Loucy (cell line): Measurements from ENCODE around the gene TTLL12.

Source experiments
- H2AFZ ChIP-seq: fragments of 200-600 bp; sonication (generic); 2 replicates; pipeline ENCODE4 v1.6.0; 2016; ENCODE audit warnings: antibody characterized with exemption, mild to moderate bottlenecking, low read length, moderate library complexity
- H3F3A ChIP-seq: fragments of 200-600 bp; 2 replicates; pipeline ENCODE4 v1.6.0; 2016; ENCODE audit warnings: antibody characterized with exemption, low read depth, mild to moderate bottlenecking
- H3K27me3 ChIP-seq: fragments of 200-600 bp; sonication (generic); 2 replicates; pipeline ENCODE4 v1.6.1; 2014; ENCODE audit warnings: low read length, mild to moderate bottlenecking; ENCODE audit not compliant: insufficient read depth, poor library complexity, severe bottlenecking
- H3K36me3 ChIP-seq: fragments of 200-600 bp; sonication (generic); 2 replicates; pipeline ENCODE4 v1.6.1; 2016; ENCODE audit warnings: low read length; ENCODE audit not compliant: insufficient read depth
- H3K4me1 ChIP-seq: fragments of 200-600 bp; sonication (generic); 2 replicates; pipeline ENCODE4 v1.5.1; 2014; ENCODE audit warnings: low read length, mild to moderate bottlenecking; ENCODE audit not compliant: insufficient read depth, poor library complexity, severe bottlenecking
- H3K4me2 ChIP-seq: fragments of 200-600 bp; sonication (generic); 2 replicates; pipeline ENCODE4 v1.6.0; 2014; ENCODE audit warnings: antibody characterized with exemption, low read length, low read depth, mild to moderate bottlenecking; ENCODE audit not compliant: poor library complexity, severe bottlenecking
- H3K4me3 ChIP-seq: fragments of 200-600 bp; sonication (generic); 2 replicates; pipeline ENCODE4 v1.5.1; 2014; ENCODE audit warnings: low read length, mild to moderate bottlenecking, mixed read lengths; ENCODE audit not compliant: poor library complexity, severe bottlenecking
- H3K79me2 ChIP-seq: fragments of 200-600 bp; sonication (generic); 2 replicates; pipeline ENCODE4 v1.6.1; 2014; ENCODE audit warnings: low read length; ENCODE audit not compliant: insufficient read depth
- H3K9ac ChIP-seq: fragments of 200-600 bp; sonication (generic); 2 replicates; pipeline ENCODE4 v1.6.0; 2014; ENCODE audit warnings: mild to moderate bottlenecking, low read depth, low read length, moderate library complexity; ENCODE audit not compliant: poor library complexity, severe bottlenecking
- H3K9me2 ChIP-seq: fragments of 200-600 bp; sonication (generic); replicated peaks from 2 replicates; pipeline ENCODE4 v1.6.1; 2016; ENCODE audit warnings: low read depth, low read length, mixed read lengths
- H3K9me3 ChIP-seq: fragments of 200-600 bp; sonication (generic); 2 replicates; pipeline ENCODE4 v1.6.1; 2014; ENCODE audit warnings: mild to moderate bottlenecking, antibody characterized with exemption, low read length, low read depth; ENCODE audit not compliant: insufficient read depth
- H4K20me1 ChIP-seq: fragments of 200-600 bp; sonication (generic); 2 replicates; pipeline ENCODE4 v1.6.0; 2014; ENCODE audit warnings: antibody characterized with exemption, low read length, mild to moderate bottlenecking; ENCODE audit not compliant: insufficient read depth, poor library complexity, severe bottlenecking
- CTCF ChIP-seq: fragments of 200-600 bp; sonication (generic); conservative IDR thresholded peaks from 2 replicates; pipeline ENCODE4 v1.5.1; 2014; ENCODE audit warnings: mild to moderate bottlenecking, antibody characterized with exemption, low read length
- EZH2phosphoT487 ChIP-seq: fragments of 200-600 bp; IDR thresholded peaks from 2 replicates; pipeline ENCODE4 v1.6.1; 2018; ENCODE audit warnings: antibody characterized with exemption, mild to moderate bottlenecking, moderate library complexity, borderline replicate concordance

Gene TTLL12

GRCh38 chr22:43151251-43152002 is 35.5 kb downstream of the TTLL12 start, which contains the start of gene TSPO:
Gene TSPO, plus strand, starts transcription at chr22:43151559. Its CDS starts 7,680 bp downstream, at chr22:43159239.
- peak within 1 kb of the TSS; percentile 92 for H3K4me2 ChIP-seq
- H2AFZ ChIP-seq, result peak within 1 kb of the TSS; percentile 82
- H3K9me3 ChIP-seq, result no peaks in the 10 kb centered on the region
- H3K4me3 ChIP-seq, result peak within 1 kb of the TSS; percentile 93
- H3K9me2 ChIP-seq, result no peaks in the 10 kb centered on the region
- TF ChIP-seq EZH2phosphoT487 (no peak), CTCF (no peak)
- H3K36me3 ChIP-seq, result no peaks in the 10 kb centered on the region
- no peaks in the 10 kb centered on the region for H3K27me3 ChIP-seq
- no peaks in the 10 kb centered on the region for H4K20me1 ChIP-seq
- H3K4me1 ChIP-seq, result peaks cover 40% of the 10 kb centered on the region
- peak within 1 kb of the TSS; percentile 90 for H3K9ac ChIP-seq
- H3K79me2 ChIP-seq, result peaks cover 26% of the 10 kb centered on the region
- no peaks in the 10 kb centered on the region for H3F3A ChIP-seq

- no peaks in the 10 kb centered on the region for H3K9me2 ChIP-seq
- H3K79me2 ChIP-seq, result peaks cover 26% of the 10 kb centered on the region
- H3K4me2 ChIP-seq, result peak overlapping the region; percentile 92
- H3F3A ChIP-seq, result no peaks in the 10 kb centered on the region
- H3K36me3 ChIP-seq, result no peaks in the 10 kb centered on the region
- peak overlapping the region; percentile 90 for H3K9ac ChIP-seq
- TF ChIP-seq CTCF (no peak), EZH2phosphoT487 (no peak)
- H4K20me1 ChIP-seq, result no peaks in the 10 kb centered on the region
- H3K4me1 ChIP-seq, result peaks cover 40% of the 10 kb centered on the region
- H3K27me3 ChIP-seq, result no peaks in the 10 kb centered on the region
- no peaks in the 10 kb centered on the region for H3K9me3 ChIP-seq
- H3K4me3 ChIP-seq, result peak overlapping the region; percentile 93
- H2AFZ ChIP-seq, result peak overlapping the region; percentile 82; the same call in 1 of the 2 replicates
Measured at GRCh38 chr22:43150731-43151206, 36.2 kb downstream of the TTLL12 start.

GRCh38 chr22:43148581-43148980 is 38.4 kb downstream of the TTLL12 start:
- peak overlapping the region; percentile 63 for H3K9ac ChIP-seq
- H4K20me1 ChIP-seq, result no peaks in the 10 kb centered on the region
- H3K27me3 ChIP-seq, result no peaks in the 10 kb centered on the region
- peak overlapping the region; percentile 62 for H3K4me2 ChIP-seq
- H3K4me1 ChIP-seq, result peaks cover 36% of the 10 kb centered on the region
- no peaks in the 10 kb centered on the region for H3F3A ChIP-seq
- no peak for TF ChIP-seq EZH2phosphoT487
- TF ChIP-seq CTCF, result no peak
- H3K9me2 ChIP-seq, result no peaks in the 10 kb centered on the region
- H2AFZ ChIP-seq, result peak overlapping the region; percentile 87
- no peaks in the 10 kb centered on the region for H3K36me3 ChIP-seq
- peak overlapping the region; percentile 17 for H3K4me3 ChIP-seq
- H3K9me3 ChIP-seq, result no peaks in the 10 kb centered on the region
- H3K79me2 ChIP-seq, result peaks cover 17% of the 10 kb centered on the region
